ENCODE results near the gene TOMM6. TPM values are rescaled to one million over a fixed set of nuclear protein-coding genes. Genes with fewer than 3 reads are reported as not detected.
A peak's percentile ranks its signal among the peaks of the same experiment; 100 is the strongest.

TOMM6 gene
- total RNA-seq = 100 to 1,000 TPM; 116 to 182 (median 150) TPM

- Histone ChIP-seq H3K27ac (peak within 1 kb of the TSS; percentile 89 to 99 (median 95)), H3K4me3 (peak within 1 kb of the TSS; percentile 72 to 91 (median 84)), H3K4me1 (peaks cover 33 to 58% (median 34%) of the 10 kb centered on the region in 3 donors), H3K9me3 (no peaks in the 10 kb centered on the region), H3K36me3 (peaks cover 4 to 44% (median 12%) of the 10 kb centered on the region in 3 donors), H3K27me3 (no peaks in the 10 kb centered on the region)
- peak; percentile 77 for DNase-seq
- 0 to 1% methylated on average over 6 to 24 of the region's 55 CpGs for WGBS, 2 donors
- TF ChIP-seq POLR2A (IDR thresholded peaks at IDR 0.05) = peak in 3 of 4 donors; percentile 67 to 85 (median 76)
- TF ChIP-seq, protein P1, sequence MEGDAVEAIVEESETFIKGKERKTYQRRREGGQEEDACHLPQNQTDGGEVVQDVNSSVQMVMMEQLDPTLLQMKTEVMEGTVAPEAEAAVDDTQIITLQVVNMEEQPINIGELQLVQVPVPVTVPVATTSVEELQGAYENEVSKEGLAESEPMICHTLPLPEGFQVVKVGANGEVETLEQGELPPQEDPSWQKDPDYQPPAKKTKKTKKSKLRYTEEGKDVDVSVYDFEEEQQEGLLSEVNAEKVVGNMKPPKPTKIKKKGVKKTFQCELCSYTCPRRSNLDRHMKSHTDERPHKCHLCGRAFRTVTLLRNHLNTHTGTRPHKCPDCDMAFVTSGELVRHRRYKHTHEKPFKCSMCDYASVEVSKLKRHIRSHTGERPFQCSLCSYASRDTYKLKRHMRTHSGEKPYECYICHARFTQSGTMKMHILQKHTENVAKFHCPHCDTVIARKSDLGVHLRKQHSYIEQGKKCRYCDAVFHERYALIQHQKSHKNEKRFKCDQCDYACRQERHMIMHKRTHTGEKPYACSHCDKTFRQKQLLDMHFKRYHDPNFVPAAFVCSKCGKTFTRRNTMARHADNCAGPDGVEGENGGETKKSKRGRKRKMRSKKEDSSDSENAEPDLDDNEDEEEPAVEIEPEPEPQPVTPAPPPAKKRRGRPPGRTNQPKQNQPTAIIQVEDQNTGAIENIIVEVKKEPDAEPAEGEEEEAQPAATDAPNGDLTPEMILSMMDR (IDR thresholded peaks at IDR 0.05) = peak; percentile 79 to 98 (median 96)
- intact Hi-C loops (cut with DNase I) = no loop called here
Observed at GRCh38 chr6:41787219-41787917, at the start of gene TOMM6. TOMM6 (plus strand) TSS chr6:41787694; CDS start chr6:41787698, 4 bp downstream.

- WGBS, 2 donors = 80 to 83% methylated on average over 4 of the region's 4 CpGs
- intact Hi-C loops (cut with DNase I) = no loop called here
Observed at GRCh38 chr6:41739041-41739440, 48.5 kb upstream of the TOMM6 start.

GRCh38 chr6:41740366-41741162 lies 46.9 kb upstream of the TOMM6 start:
- H3K27ac ChIP-seq = no peak overlapping the region
- intact Hi-C loops (cut with DNase I) = no loop called here
- no peak for DNase-seq

More at GRCh38 chr6:41739041-41739440, 48.5 kb upstream of the TOMM6 start:
- H3K4me1 ChIP-seq = peaks cover 3 to 15% (median 8%) of the 10 kb centered on the region in 3 donors
- DNase-seq = no peak
- H3K27me3 ChIP-seq = no peaks in the 10 kb centered on the region
- H3K36me3 ChIP-seq = no peaks in the 10 kb centered on the region
- TF ChIP-seq, protein P1 (IDR thresholded peaks at IDR 0.05) = no peak
- TF ChIP-seq POLR2A (IDR thresholded peaks at IDR 0.05) = no peak
- H3K27ac ChIP-seq = no peak overlapping the region
- no peaks in the 10 kb centered on the region for H3K9me3 ChIP-seq
- no peak overlapping the region for H3K4me3 ChIP-seq

DNA sequence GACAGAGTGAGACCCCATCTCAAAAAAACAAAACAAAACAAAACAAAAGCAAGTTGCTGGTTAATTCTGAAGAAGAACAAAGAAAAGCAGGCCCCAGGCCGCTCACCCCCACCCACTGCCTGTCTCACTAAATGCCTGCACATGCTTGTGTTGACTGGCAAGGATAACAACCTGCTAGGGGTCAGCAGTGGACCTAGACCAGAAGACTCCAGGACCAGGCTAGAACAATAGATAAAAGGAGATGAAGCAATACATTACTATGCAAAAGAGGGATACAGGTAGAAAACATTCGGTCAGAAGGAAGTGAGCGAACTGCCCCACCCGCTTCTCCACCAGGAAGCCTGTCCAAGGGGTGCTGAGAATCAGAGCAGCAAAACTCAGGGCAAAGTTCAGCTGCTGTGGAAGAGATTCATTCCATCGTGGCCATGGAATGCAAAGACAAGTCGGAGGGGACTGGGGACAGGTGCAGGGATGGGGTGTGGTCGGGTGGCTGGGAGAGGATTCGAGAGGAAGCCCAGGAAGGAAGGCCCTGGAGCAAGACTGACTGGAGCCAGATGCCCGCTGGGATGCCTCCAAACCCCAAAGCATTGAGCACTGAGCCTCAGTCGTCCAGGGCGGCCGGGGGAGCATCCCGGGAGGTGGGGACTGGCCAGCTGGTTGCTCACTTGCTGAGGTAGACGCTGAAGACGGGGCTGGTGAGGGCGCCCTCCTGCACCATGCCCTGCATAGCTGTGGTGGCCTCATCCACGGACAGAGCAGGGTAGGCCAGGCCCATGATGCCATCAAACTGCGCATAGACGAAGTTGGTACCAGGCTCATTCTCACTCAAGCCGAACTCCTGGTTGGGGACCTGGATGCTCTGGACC lies 45.6 kb upstream of the TOMM6 start:
- TF ChIP-seq, protein P1 (IDR thresholded peaks at IDR 0.05) = no peak
- TF ChIP-seq POLR2A (IDR thresholded peaks at IDR 0.05) = no peak
- WGBS, 2 donors = 74 to 83% methylated on average over 10 to 20 of the region's 20 CpGs
- H3K36me3 ChIP-seq = no peaks in the 10 kb centered on the region
- no peaks in the 10 kb centered on the region for H3K27me3 ChIP-seq
- no peak overlapping the region for H3K4me3 ChIP-seq
- DNase-seq = no peak
- no peak overlapping the region for H3K27ac ChIP-seq
- no peaks in the 10 kb centered on the region for H3K9me3 ChIP-seq
- H3K4me1 ChIP-seq = no peaks in the 10 kb centered on the region
- intact Hi-C loops (cut with DNase I) = no loop called here

More at GRCh38 chr6:41740366-41741162, 46.9 kb upstream of the TOMM6 start:
- TF ChIP-seq, protein P1 (IDR thresholded peaks at IDR 0.05) = no peak
- no peak for TF ChIP-seq POLR2A (IDR thresholded peaks at IDR 0.05)
- Histone ChIP-seq H3K4me3 (no peak overlapping the region), H3K4me1 (peaks cover 3 to 6% (median 6%) of the 10 kb centered on the region in 3 donors), H3K9me3 (no peaks in the 10 kb centered on the region), H3K36me3 (no peaks in the 10 kb centered on the region), H3K27me3 (no peaks in the 10 kb centered on the region)
- WGBS, 2 donors = 40 to 52% methylated on average over 1 to 2 of the region's 13 CpGs

Data from esophagus squamous epithelium (tissue), 5 donors.